ENCODE data around the gene ARHGAP6.

DNA sequence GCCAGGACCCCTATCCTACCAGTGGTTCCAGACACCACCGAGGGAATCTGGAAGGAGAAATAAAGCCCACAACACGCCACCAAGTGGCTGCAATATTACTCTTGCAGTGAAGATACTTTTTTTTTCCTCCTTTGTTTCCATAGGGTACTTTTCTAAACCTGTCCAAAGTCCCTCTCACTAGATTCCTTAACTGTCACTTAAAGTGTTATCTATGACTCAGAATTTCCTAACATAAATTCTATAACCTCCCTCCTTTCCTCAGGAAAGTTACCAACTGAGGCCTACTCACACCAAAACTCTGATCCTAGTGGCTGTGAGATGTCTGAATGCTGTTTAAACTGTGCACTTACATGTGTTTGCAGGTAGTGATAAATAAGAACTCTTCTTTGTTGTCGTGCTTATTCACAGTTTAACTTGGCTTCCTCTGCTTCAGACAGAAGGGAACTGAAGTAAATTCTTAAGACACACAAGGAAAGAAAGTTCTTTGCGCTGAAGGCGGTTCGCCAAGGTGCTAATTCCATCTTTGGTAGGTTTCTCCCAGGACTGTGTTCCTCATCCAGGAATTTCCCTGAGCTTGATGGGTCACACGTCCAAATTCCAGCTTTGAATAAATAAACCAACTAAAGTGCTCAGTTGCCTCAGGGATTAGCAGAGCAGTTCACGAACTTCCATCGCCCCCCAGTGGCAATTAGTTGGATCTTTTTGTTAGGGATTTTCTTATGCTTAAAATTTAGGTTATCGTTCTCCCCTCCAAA lies 565.3 kb downstream of the ARHGAP6 start:
- TF ChIP-seq, protein P1, sequence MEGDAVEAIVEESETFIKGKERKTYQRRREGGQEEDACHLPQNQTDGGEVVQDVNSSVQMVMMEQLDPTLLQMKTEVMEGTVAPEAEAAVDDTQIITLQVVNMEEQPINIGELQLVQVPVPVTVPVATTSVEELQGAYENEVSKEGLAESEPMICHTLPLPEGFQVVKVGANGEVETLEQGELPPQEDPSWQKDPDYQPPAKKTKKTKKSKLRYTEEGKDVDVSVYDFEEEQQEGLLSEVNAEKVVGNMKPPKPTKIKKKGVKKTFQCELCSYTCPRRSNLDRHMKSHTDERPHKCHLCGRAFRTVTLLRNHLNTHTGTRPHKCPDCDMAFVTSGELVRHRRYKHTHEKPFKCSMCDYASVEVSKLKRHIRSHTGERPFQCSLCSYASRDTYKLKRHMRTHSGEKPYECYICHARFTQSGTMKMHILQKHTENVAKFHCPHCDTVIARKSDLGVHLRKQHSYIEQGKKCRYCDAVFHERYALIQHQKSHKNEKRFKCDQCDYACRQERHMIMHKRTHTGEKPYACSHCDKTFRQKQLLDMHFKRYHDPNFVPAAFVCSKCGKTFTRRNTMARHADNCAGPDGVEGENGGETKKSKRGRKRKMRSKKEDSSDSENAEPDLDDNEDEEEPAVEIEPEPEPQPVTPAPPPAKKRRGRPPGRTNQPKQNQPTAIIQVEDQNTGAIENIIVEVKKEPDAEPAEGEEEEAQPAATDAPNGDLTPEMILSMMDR (IDR thresholded peaks at IDR 0.05) = peak; percentile 36 to 55 (median 41)
- no peak for TF ChIP-seq POLR2A (IDR thresholded peaks at IDR 0.05)

All from uterus (tissue), 2 donors.